Glutamatergic neuron (in vitro differentiated cells): ENCODE results near the gene LAMTOR2. TPM values are rescaled to one million over a fixed set of nuclear protein-coding genes. Genes with fewer than 3 reads are reported as not detected.
"Not testable (repeated sequence)": the region's sequence is repeated elsewhere in the genome, so short reads cannot be mapped to it uniquely, and the experiment has no call there.

ENCODE experiments used
- DNase-seq: peaks from one replicate; pipeline ENCODE4 v3.0.0; 2022
- H3K27ac Mint-ChIP-seq: one replicate; pipeline ENCODE4 v1.8.0; 2020; ENCODE audit warnings: mild to moderate bottlenecking, mixed read lengths, inconsistent platforms; ENCODE audit not compliant: unreplicated experiment
- H3K27me3 Mint-ChIP-seq: one replicate; pipeline ENCODE4 v1.8.0; 2020; ENCODE audit warnings: mild to moderate bottlenecking, moderate library complexity, mixed read lengths, inconsistent platforms; ENCODE audit not compliant: unreplicated experiment
- H3K36me3 Mint-ChIP-seq: one replicate; pipeline ENCODE4 v1.8.0; 2020; ENCODE audit warnings: mild to moderate bottlenecking, mixed read lengths, inconsistent platforms; ENCODE audit not compliant: unreplicated experiment
- H3K4me1 Mint-ChIP-seq: one replicate; pipeline ENCODE4 v1.8.0; 2020; ENCODE audit warnings: mild to moderate bottlenecking, low read depth, mixed read lengths, inconsistent platforms; ENCODE audit not compliant: unreplicated experiment
- H3K4me3 Mint-ChIP-seq: one replicate; pipeline ENCODE4 v1.8.0; 2020; ENCODE audit warnings: mild to moderate bottlenecking, mixed read lengths, inconsistent platforms; ENCODE audit not compliant: unreplicated experiment
- H3K9me3 Mint-ChIP-seq: one replicate; pipeline ENCODE4 v1.8.0; 2020; ENCODE audit warnings: mild to moderate bottlenecking, moderate library complexity, mixed read lengths, inconsistent platforms; ENCODE audit not compliant: unreplicated experiment
- total RNA-seq: library from RNA; stranded (reverse); fragmentation: NEBNext Ultra II Directional; extraction: Animal tissue kit (Norgen Biotek cat#: 25700); gene quantifications from one replicate; pipeline ENCODE4 v1.2.1, GENCODE V29; 2021; ENCODE audit not compliant: unreplicated experiment
- TF ChIP-seq, protein P1 (sequence below): fragments of 200-600 bp; sonication (generic); IDR thresholded peaks from one replicate; pipeline ENCODE4 v1.5.0; 2021; ENCODE audit not compliant: partially characterized antibody, unreplicated experiment

LAMTOR2 gene
- total RNA-seq, 1 donor from 2014 or later = 47.0 TPM

DNA sequence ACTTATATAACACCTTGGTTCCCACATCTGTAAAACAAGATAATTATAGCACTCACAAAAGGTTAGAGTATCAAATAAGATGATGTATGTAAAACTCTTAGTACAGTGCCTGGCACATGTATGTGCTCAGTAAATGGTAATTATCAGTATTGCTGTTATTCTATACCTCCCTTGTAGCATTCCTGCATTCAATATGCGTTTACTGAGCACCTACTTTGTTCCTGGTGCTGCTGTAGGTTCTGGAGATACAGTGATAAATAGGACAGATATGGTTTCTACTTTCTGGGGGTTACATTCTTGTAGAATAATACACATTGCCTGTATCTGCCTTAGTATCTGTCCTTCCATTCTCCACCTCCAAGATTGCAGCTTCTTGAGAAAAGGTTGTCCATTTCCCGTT, 32.6 kb upstream of the LAMTOR2 start:
- Mint-ChIP-seq H3K36me3 (no peaks in the 10 kb centered on the region), H3K9me3 (no peaks in the 10 kb centered on the region), H3K27ac (no peak overlapping the region), H3K4me1 (peaks cover 9% of the 10 kb centered on the region), H3K27me3 (peaks cover 7% of the 10 kb centered on the region), H3K4me3 (no peak overlapping the region)
- TF ChIP-seq, protein P1, sequence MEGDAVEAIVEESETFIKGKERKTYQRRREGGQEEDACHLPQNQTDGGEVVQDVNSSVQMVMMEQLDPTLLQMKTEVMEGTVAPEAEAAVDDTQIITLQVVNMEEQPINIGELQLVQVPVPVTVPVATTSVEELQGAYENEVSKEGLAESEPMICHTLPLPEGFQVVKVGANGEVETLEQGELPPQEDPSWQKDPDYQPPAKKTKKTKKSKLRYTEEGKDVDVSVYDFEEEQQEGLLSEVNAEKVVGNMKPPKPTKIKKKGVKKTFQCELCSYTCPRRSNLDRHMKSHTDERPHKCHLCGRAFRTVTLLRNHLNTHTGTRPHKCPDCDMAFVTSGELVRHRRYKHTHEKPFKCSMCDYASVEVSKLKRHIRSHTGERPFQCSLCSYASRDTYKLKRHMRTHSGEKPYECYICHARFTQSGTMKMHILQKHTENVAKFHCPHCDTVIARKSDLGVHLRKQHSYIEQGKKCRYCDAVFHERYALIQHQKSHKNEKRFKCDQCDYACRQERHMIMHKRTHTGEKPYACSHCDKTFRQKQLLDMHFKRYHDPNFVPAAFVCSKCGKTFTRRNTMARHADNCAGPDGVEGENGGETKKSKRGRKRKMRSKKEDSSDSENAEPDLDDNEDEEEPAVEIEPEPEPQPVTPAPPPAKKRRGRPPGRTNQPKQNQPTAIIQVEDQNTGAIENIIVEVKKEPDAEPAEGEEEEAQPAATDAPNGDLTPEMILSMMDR = no peak
- DNase-seq = no peak

DNA sequence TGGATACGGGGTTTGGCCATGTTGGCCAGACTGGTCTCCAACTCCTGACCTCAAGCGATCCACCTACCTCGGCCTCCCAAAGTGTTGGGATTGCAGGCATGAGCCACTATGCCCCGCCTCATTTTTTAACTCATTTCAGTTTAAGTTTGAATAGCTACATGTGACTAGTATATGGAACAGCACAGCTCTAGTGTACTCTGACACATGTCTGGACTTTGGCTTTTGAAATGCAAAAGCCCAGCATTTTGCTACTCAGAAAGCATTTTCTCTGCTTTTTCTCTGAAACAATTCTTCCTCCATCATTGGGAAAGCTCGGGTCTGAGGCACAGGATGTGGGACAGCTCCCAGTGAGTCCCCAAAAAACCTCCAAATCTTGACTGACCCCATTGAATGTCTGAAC, 29.8 kb upstream of the LAMTOR2 start:
- H3K36me3 Mint-ChIP-seq = no peaks in the 10 kb centered on the region

DNA sequence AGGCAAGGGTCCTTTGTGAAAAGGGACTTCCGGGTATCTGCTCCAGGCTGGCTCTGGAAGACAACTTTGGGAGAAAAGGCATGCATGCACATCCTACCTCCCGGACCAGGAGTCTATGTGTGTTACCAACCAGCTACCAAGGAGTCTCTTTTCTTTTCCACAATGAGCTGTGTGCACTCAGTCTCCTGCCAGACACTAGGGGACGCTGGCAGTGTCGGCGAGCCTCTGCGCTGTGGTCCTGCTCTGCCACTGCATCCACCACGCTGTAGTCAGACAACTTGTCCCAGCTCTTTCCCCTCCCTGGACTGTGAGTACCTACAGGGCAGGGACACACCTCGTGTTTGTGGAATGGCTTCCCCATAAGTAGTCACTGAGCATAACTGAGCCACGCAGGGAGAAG, 28.7 kb upstream of the LAMTOR2 start:
- H3K4me3 Mint-ChIP-seq = no peak overlapping the region
- H3K27ac Mint-ChIP-seq = peak overlapping the region; percentile 34
- H3K9me3 Mint-ChIP-seq = no peaks in the 10 kb centered on the region
- H3K27me3 Mint-ChIP-seq = peaks cover 3% of the 10 kb centered on the region
- DNase-seq = peak; percentile 81
- H3K36me3 Mint-ChIP-seq = no peaks in the 10 kb centered on the region
- TF ChIP-seq, protein P1 = peak; percentile 17
- H3K4me1 Mint-ChIP-seq = no peaks in the 10 kb centered on the region

More for the DNA sequence above, 29.8 kb upstream of the LAMTOR2 start:
- TF ChIP-seq, protein P1 = no peak
- Mint-ChIP-seq H3K27me3 (peaks cover 6% of the 10 kb centered on the region), H3K27ac (no peak overlapping the region), H3K4me3 (no peak overlapping the region), H3K9me3 (no peaks in the 10 kb centered on the region), H3K4me1 (peaks cover 2% of the 10 kb centered on the region)
- no peak for DNase-seq

DNA sequence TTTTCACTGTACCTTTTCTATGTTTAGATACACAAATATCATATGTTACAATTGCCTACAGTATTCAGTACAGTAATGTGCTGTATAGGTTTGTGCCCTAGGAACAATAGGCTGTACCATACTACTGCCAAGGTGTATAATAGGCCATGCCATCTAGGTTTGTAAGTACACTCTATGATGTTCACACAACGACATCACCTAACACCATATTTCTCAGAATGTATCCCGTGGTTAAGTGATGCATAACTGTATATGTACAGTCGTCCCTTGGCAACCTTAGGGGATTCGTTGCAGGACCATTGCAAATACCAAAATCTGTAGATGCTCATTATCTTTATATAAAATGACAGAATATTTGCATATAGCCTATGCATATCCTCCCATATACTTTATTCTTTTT, 28.0 kb upstream of the LAMTOR2 start:
- H3K4me3 Mint-ChIP-seq = no peak overlapping the region
- H3K27me3 Mint-ChIP-seq = peaks cover 3% of the 10 kb centered on the region
- H3K4me1 Mint-ChIP-seq = no peaks in the 10 kb centered on the region
- H3K36me3 Mint-ChIP-seq = no peaks in the 10 kb centered on the region
- TF ChIP-seq, protein P1 = no peak
- DNase-seq = no peak
- H3K9me3 Mint-ChIP-seq = no peaks in the 10 kb centered on the region
- no peak overlapping the region for H3K27ac Mint-ChIP-seq

DNA sequence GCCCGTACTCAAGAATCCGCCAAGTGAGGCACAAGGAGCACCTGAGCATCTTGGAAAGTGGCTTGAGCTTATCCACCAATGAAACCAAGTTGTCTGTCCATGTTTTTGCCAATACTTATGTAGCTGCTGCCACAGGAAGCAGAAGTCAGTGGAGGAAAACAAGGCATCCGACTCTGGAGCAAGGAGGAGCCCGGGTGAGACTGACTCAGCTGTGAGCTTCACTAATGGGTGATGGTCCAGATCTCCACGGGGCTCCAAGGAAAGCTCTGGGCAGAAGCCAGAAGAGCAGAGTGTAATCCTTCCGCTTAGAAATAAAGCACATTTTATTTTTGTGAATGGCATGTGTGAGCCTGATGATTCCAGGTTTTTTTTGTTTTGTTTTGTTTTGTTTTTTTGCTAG, 21.6 kb upstream of the LAMTOR2 start:
- H3K4me3 Mint-ChIP-seq = no peak overlapping the region
- no peaks in the 10 kb centered on the region for H3K4me1 Mint-ChIP-seq
- H3K27me3 Mint-ChIP-seq = no peaks in the 10 kb centered on the region
- H3K36me3 Mint-ChIP-seq = no peaks in the 10 kb centered on the region
- H3K9me3 Mint-ChIP-seq = no peaks in the 10 kb centered on the region
- DNase-seq = no peak
- TF ChIP-seq, protein P1 = no peak
- H3K27ac Mint-ChIP-seq = no peak overlapping the region

DNA sequence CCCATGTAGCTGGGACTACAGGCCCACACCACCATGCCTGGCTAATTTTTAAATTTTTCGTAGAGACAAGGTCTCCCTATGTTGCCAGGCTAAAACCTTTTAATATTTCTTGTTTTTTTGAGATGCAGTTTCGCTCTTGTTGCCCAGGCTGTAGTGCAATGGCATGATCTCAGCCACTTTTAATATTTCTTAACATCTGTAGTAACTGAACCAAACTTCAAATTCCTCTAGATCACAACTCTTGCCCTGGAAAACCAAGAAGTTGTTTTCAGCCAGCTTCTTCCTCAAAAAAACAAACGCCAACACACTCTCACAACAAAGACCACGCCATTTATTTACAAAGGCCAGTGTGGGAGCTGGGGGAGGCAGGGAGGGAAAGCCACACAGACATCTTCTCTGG, 19.6 kb upstream of the LAMTOR2 start:
- not testable (repeated sequence) for H3K27me3 Mint-ChIP-seq, H3K4me3 Mint-ChIP-seq, H3K4me1 Mint-ChIP-seq, H3K9me3 Mint-ChIP-seq, H3K27ac Mint-ChIP-seq, H3K36me3 Mint-ChIP-seq, DNase-seq
